HG03064 (cell line): ENCODE data around the gene LETM1.

Source experiments
- ATAC-seq: cut with Tn5 transposase; IDR thresholded peaks from one replicate; pipeline ENCODE4 v1.9.1; 2021; ENCODE audit warnings: low read depth; ENCODE audit not compliant: unreplicated experiment

Gene LETM1

DNA sequence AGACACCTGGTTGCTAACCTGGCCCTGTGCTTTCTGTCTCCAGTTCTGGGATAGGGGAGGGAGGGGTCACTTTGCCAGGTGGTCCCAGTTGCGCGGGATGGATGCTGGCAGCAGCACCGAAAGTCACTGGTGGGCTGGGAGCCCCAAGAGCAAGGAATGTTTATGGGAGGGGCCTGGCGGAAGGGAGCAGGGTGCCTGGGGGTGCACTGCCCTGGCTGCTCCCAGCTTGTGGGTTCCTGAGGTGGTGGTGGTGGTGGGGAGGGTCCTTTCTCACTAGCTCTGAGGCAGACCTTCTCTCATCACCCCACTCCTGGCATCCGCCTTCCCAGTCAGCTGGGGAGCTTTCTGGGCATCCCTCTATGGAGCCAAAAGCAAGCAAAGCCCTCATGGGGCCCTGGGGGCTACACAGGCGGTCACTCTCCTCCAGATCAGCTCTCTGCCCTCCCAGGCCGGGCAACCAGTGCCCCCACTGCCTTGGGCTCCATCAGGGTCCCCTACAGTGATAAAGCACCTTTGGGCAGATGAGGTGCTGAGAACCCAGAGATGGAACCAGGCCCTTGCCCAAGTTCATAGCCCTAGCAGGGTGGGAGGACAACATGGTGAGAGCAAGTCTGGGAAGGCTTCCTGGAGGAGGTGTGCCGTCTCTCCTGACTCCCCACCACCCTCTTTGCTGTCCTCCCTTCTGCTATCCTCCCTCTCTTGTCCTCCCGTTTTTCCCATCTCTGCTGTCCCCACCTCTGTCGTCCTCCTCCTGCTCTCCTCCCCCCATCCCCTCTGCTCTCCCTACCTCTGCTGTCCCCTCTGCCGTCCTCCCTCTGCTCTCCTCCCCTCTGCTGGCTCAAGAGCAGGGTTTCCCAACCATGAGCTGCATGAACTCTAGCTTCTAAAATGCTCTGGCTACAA lies 46.9 kb downstream of the LETM1 start:
- ATAC-seq, result no peak

DNA sequence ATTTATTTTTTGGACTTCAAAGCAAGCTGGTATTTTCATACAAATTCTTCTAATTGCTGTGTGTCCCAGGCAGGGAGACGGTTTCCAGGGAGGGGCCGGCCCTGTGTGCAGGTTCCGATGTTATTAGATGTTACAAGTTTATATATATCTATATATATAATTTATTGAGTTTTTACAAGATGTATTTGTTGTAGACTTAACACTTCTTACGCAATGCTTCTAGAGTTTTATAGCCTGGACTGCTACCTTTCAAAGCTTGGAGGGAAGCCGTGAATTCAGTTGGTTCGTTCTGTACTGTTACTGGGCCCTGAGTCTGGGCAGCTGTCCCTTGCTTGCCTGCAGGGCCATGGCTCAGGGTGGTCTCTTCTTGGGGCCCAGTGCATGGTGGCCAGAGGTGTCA lies 47.6 kb downstream of the LETM1 start:
- ATAC-seq, result no peak

DNA sequence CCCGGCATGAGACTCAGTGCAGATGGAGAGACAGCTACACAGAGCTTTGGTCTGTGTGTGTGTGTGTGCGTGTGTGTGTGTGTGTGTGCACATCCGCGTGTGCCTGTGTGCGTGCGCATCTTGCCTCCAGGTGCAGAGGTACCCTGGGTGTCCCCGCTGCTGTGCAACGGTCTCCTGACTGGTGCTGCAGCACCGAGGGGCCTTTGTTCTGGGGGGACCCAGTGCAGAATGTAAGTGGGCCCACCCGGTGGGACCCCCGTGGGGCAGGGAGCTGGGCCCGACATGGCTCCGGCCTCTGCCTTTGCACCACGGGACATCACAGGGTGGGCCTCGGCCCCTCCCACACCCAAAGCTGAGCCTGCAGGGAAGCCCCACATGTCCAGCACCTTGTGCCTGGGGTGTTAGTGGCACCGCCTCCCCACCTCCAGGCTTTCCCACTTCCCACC lies 48.6 kb downstream of the LETM1 start:
- ATAC-seq, result no peak

DNA sequence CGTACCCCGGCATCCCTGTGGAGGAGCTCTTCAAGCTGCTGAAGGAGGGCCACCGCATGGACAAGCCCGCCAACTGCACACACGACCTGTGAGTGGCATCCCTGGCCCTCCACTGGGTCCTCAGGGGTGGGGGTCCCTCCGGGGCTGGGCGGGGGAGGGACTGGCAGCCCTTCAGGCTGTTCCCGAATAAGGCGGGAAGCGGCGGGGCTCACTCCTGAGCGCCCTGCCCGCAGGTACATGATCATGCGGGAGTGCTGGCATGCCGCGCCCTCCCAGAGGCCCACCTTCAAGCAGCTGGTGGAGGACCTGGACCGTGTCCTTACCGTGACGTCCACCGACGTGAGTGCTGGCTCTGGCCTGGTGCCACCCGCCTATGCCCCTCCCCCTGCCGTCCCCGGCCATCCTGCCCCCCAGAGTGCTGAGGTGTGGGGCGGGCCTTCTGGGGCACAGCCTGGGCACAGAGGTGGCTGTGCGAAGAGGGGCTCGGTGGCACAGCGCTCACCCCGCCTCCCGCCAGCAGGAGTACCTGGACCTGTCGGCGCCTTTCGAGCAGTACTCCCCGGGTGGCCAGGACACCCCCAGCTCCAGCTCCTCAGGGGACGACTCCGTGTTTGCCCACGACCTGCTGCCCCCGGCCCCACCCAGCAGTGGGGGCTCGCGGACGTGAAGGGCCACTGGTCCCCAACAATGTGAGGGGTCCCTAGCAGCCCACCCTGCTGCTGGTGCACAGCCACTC lies 49.2 kb downstream of the LETM1 start:
- no peak for ATAC-seq

DNA sequence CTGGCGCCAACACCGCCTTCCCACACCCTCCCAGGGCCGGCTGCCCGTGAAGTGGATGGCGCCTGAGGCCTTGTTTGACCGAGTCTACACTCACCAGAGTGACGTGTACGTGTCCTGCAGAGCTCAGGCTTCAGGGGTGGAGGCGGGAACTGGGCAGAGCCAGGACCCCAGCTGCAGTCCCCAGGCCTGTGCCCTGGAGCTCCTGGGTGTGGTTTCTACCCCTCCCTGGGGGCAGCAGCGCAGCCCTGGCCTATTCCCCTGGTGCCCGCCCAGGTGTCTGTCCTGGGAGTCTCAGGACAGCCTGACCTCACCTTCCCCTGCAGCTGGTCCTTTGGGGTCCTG lies 49.8 kb downstream of the LETM1 start:
- ATAC-seq, result no peak

DNA sequence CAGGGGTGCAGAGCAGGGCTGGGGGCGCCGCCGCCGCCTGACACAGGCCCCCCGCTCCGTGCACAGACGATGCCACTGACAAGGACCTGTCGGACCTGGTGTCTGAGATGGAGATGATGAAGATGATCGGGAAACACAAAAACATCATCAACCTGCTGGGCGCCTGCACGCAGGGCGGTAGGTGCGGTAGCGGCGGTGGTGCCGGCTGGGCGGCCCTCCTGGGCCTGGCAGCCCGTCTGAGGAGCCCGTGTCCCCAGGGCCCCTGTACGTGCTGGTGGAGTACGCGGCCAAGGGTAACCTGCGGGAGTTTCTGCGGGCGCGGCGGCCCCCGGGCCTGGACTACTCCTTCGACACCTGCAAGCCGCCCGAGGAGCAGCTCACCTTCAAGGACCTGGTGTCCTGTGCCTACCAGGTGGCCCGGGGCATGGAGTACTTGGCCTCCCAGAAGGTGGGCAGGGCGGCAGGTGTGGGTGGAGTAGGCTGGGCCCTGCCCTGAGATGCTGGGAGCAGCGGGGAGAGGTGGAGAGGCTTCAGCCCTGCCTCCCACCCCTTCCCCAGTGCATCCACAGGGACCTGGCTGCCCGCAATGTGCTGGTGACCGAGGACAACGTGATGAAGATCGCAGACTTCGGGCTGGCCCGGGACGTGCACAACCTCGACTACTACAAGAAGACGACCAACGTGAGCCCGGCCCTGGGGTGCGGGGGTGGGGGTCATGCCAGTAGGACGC lies 50.3 kb downstream of the LETM1 start:
- no peak for ATAC-seq

DNA sequence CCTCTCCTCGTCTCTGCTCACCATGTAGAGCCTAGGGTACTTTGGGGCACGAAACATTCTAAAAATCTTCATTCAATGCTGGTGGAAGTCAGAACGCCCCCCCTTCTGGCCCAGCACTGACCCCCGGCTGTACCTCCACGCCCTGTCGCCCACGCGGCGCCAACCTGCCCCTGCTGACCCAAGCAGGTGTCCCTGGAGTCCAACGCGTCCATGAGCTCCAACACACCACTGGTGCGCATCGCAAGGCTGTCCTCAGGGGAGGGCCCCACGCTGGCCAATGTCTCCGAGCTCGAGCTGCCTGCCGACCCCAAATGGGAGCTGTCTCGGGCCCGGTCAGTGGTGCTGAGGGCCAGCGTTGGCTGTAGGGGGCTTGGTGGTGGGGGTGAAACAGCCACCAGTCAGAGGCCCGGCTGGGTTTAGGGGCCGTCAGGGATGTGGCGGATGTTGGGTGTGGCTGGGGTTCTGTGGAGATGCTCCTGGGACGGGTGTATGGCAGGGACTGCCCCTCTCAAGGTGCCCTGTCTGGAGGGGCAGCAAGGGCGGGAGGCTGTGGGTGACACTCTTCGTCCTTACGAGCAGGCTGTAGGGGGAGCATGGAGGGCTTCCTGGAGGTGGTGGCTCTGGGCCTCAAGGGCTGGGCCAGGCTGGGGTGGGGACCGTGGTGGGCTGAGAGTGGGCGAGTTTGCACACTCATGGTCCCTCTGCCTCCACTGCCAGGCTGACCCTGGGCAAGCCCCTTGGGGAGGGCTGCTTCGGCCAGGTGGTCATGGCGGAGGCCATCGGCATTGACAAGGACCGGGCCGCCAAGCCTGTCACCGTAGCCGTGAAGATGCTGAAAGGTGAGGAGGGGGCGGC lies 51.1 kb downstream of the LETM1 start:
- ATAC-seq, result no peak

DNA sequence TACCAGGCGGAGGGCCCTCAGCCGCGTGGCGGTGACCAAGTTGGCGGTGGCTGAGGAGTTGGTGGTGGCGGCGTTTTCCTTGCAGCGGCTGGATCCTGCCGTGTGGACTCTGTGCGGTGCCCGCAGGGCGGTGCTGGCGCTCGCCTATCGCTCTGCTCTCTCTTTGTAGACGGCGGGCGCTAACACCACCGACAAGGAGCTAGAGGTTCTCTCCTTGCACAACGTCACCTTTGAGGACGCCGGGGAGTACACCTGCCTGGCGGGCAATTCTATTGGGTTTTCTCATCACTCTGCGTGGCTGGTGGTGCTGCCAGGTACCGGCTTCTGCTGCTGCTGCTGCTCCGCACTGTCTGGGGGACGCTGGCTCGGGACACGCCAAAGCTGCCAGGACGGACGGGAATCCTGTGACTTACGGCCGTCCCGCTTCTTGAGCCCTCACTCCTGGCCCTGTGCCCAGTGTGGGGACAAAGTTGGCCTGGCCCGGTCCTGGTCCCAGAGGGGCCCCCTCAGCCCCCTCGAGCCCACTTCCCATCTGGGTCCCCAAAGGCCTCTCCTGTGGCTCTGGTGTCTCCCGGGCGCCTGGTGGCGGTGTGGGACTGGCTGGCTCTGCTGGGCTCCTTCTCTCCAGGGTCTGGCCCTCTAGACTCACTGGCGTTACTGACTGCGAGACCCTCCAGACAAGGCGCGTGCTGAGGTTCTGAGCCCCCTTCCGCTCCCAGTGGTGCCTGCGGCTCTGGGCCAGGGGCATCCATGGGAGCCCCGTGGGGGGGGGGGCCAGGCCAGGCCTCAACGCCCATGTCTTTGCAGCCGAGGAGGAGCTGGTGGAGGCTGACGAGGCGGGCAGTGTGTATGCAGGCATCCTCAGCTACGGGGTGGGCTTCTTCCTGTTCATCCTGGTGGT lies 52.2 kb downstream of the LETM1 start:
- ATAC-seq, result no peak

DNA sequence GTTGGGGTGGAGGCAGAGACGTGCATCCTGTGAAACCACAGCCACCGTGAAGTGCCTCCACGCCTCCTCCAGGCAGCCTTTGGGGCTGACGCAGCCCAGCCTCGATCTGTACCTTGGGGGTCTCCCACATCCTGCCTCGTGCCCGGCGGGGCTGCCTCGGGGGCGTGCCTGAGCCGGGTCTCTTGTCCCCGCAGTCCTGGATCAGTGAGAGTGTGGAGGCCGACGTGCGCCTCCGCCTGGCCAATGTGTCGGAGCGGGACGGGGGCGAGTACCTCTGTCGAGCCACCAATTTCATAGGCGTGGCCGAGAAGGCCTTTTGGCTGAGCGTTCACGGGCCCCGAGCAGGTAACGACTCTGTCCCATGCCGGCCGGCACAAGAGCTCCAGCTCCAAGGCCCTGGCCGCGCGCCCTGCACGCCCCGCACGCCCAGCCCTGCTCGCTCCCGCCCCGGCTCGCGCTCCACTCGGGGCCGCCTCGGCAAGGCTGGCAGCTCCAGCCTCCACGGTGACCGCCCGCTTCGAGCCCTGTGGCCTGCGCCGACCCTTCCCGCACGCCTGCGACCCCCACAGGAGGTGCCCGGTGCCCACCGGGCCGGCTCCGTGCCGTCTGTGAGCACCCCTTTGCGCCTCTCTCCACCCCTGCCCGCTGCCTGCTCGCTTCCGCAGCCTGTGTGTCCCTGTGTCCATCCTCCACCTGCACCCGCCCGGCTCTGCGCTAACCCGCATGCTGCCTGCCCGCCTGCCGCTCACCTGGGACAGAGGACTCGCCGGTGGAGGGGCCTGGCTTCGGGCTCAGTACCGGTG lies 53.0 kb downstream of the LETM1 start:
- ATAC-seq, result no peak

DNA sequence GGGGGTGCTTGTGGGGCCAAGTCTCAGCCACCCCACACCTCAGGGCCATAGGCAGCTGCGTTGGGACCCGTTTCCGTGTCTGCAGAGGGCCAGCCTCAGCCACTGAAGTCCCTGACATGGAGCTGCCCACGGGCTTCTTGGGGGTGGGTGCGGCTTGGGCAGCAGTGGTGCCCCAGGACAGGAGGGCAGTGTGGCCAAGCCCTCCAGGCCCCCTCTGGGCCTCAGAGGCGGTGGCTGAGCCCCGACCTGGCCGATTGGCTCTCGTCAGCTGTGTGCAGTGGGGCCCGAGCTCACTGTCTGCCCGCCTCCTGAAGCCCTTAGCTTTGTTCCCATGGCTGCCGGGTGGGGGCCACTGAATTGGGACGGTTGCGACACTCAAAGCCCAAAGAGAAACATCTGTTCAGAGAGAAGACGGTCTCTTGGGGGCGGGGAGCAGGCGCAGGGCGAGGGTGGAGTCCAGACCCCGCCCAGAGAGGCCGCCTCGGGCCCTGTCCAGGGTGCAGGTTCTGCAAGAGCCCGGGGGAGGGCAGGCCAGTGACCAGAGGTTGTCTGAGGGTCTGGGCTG lies 53.7 kb downstream of the LETM1 start:
- no peak for ATAC-seq

DNA sequence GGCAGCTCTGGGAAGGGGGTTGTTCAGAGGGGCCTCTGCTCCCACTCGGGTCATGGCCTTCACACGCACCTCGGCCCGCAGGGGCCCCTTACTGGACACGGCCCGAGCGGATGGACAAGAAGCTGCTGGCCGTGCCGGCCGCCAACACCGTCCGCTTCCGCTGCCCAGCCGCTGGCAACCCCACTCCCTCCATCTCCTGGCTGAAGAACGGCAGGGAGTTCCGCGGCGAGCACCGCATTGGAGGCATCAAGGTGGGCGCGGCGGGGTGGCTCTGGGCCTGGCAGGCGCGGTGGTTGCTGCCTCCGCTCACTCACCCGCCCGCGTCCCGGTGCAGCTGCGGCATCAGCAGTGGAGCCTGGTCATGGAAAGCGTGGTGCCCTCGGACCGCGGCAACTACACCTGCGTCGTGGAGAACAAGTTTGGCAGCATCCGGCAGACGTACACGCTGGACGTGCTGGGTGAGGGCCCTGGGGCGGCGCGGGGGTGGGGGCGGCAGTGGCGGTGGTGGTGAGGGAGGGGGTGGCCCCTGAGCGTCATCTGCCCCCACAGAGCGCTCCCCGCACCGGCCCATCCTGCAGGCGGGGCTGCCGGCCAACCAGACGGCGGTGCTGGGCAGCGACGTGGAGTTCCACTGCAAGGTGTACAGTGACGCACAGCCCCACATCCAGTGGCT lies 54.5 kb downstream of the LETM1 start:
- no peak for ATAC-seq

DNA sequence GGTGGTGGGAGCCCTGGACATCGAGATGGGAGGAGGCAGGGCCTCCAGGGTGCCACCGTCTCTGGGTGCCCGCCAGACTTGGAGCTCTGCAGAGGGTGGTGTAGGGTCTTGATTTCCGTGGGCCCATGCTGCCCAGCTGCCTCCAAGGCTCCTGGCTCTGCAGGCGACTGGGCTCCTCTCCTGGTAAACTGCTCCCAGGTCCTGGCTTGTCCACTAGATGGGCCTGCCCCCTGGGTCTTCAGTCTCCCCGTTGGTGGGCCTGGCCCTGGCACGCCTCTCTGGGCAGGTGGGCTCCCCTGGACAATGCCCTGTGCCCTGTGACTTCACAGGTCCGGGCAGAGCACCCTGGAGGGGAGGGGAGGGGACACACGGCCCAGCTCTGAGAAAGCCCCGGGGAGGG lies 55.2 kb downstream of the LETM1 start:
- ATAC-seq, result no peak

DNA sequence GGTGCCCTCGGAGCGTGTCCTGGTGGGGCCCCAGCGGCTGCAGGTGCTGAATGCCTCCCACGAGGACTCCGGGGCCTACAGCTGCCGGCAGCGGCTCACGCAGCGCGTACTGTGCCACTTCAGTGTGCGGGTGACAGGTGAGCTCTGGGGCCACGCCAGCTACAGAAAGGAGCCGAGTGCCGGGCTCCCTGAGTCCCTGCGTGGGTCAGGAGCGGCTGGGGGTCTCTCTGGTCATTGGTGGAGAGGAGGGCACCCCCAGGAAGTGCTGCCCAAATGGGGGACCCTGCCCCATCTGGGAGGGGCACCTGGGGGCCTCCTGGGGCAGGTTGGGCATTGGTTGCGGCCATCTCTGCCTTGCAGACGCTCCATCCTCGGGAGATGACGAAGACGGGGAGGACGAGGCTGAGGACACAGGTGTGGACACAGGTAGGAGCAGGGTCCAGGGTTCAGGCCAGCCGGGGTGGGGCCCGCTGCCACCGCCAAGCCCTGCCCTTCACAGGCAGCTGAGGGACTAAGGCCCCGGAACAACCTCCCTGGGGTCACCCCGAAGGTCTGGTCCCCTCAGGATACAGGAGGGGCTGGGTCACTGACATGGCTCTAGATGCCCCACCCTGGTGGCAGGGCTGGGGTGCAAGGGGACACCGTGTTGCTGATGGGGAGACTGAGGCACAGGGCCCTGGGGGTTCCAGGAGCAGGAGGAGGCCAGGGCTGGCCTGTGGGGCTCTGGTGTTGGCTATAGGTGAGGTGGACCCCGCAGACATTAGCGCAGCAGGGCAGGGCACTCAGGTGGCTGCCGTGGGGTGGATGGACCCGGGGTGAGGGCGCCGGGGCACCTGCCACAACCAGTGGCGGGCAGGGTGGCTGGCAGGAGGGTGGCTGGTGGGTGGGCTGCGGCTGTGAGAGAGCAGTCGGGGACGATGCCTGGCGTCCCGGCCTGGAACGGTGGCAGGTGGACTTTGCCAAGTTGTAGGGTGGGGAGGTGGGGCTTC lies 56.3 kb downstream of the LETM1 start:
- ATAC-seq, result no peak

DNA sequence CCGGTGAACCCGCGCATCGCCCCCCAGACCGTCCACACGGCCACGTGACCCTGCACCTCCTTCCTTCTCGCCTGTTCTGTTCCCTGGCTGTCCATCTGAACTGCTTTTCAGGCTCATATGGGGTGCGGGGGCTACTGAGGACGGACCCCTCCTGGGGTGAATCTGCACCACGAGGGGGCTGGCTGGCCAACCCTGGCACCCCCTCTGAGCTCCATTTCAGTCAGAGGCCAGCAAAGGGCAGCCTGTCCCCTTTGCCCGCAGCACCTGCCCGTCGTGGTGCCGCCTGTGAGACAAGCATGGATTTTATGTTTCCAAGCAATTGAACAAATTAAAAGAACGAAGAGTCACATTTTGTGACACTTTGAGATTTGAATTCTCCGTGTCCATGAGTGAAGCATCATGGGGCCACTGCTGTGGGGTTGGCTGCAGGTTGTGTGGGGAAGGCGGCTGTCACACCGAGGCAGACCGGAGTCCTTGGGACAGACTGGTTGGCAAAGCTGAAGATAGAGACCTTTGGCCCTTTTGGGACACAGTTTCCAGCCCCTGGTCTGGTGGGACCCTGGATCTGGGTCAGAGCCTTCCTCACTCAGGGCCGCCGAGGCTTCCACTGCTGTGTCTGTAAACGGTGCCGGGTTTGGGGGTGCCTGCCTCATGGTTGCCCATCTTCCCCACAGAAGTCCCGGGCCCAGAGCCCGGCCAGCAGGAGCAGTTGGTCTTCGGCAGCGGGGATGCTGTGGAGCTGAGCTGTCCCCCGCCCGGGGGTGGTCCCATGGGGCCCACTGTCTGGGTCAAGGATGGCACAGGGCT lies 57.2 kb downstream of the LETM1 start:
- ATAC-seq, result no peak

DNA sequence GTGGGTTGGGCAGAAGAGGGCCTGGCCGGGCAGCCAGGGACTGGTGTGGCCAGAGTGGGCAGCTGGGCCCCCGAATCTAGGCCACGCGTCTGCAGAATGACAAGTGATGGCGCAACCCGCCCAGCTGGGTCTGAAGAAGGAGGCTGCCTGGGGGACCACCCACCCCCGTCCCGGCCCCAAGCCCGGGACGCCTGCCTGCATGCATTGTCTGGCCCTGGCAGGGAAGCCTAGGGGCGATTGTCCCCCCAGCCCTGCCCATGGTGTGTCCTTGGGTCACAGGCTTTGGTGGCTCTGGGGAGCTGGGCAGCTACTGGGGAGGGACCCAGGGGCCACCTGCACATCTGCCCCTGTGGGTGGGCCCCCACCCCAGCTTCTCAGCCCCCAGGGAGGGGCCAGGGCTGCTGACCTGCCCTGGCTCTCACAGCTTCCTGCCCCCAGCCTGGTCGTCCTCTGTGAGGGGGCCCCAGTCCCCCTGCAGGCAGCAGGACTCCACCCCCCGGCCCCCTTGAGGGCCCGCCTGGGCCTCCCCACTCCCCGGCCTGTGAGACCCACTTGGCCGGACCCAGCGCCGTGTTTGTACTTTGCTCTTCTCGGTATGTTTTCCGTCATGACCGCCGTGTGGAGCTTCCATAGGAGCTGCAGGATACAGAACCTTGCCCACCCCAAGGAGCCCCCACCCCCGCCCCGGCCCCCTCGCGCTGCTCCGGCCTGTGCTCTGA lies 57.9 kb downstream of the LETM1 start:
- ATAC-seq, result no peak
